GM19468 (cell line): ENCODE data around the gene MYD88.
"Not testable (repeated sequence)": the region's sequence is repeated elsewhere in the genome, so short reads cannot be mapped to it uniquely, and the experiment has no call there.

Experiments used
- ATAC-seq: cut with Tn5 transposase; IDR thresholded peaks from one replicate; pipeline ENCODE4 v1.9.1; 2021; ENCODE audit warnings: mild to moderate bottlenecking, moderate library complexity, moderate number of reproducible peaks; ENCODE audit not compliant: unreplicated experiment; ENCODE audit errors: extremely low read depth

Gene MYD88

GRCh38 chr3:38160704-38161103 lies 22.2 kb downstream of the MYD88 start:
- not testable (repeated sequence) for ATAC-seq

- ATAC-seq, result no peak
Measured at GRCh38 chr3:38163117-38163840, 24.8 kb downstream of the MYD88 start.

GRCh38 chr3:38163841-38164642 lies 25.6 kb downstream of the MYD88 start:
- no peak for ATAC-seq

- no peak for ATAC-seq
Measured at GRCh38 chr3:38164643-38164951, 26.1 kb downstream of the MYD88 start.

- ATAC-seq, result peak; percentile 95
Measured at GRCh38 chr3:38164952-38165721, 26.7 kb downstream of the MYD88 start, which contains the start of gene OXSR1. Gene OXSR1 (plus strand): TSS chr3:38165537. CDS start chr3:38165877, 340 bp downstream.

GRCh38 chr3:38165722-38166387 lies 27.4 kb downstream of the MYD88 start:
- no peak for ATAC-seq

- no peak for ATAC-seq
Measured at GRCh38 chr3:38167591-38167990, 29.1 kb downstream of the MYD88 start.

GRCh38 chr3:38168151-38169026 lies 29.9 kb downstream of the MYD88 start:
- ATAC-seq, result no peak

- ATAC-seq, result no peak
Measured at GRCh38 chr3:38169027-38169317, 30.5 kb downstream of the MYD88 start.

GRCh38 chr3:38170722-38171121 lies 32.3 kb downstream of the MYD88 start:
- ATAC-seq, result no peak

- ATAC-seq, result no peak
Measured at GRCh38 chr3:38171622-38172021, 33.2 kb downstream of the MYD88 start.

GRCh38 chr3:38173834-38174418 lies 35.5 kb downstream of the MYD88 start:
- ATAC-seq, result no peak

- ATAC-seq, result no peak
Measured at GRCh38 chr3:38177181-38177580, 38.7 kb downstream of the MYD88 start.

GRCh38 chr3:38186781-38187180 lies 48.3 kb downstream of the MYD88 start:
- no peak for ATAC-seq

- no peak for ATAC-seq
Measured at GRCh38 chr3:38190481-38190881, 52.0 kb downstream of the MYD88 start.
